Peyer's patch (tissue), 4 donors: ENCODE measurements around the gene MACROD2. TPM values are rescaled to one million over a fixed set of nuclear protein-coding genes. Genes with fewer than 3 reads are reported as not detected.

ENCODE experiments used
- DNase-seq, 3 donors: peaks; one replicate each; pipeline ENCODE4 v3.0.0-alpha.2; 2017 to 2019
- H3K27ac ChIP-seq, 4 donors: fragments of 200-600 bp; sonication (generic); one replicate each; pipeline ENCODE4 v1.5.1; 2016 to 2019
- H3K27me3 ChIP-seq, 2 donors: fragments of 200-600 bp; sonication (generic); one replicate each; pipeline ENCODE4 v1.5.1; 2019
- H3K36me3 ChIP-seq, 3 donors: fragments of 200-600 bp; sonication (generic); one replicate each; pipeline ENCODE4 v1.5.1; 2016 to 2019
- H3K4me1 ChIP-seq, 4 donors: fragments of 200-600 bp; sonication (generic); one replicate each; pipeline ENCODE4 v1.5.1; 2016 to 2019
- H3K4me3 ChIP-seq, 4 donors: fragments of 200-600 bp; sonication (generic); 1 replicate in 3 of 4; 2 replicates in 1 of 4; pipeline ENCODE4 v1.5.1; 2016 to 2019; ENCODE audit warnings: mild to moderate bottlenecking in 1 of 4
- H3K9me3 ChIP-seq, 4 donors: fragments of 200-600 bp; sonication (generic); one replicate each; pipeline ENCODE4 v1.5.1; 2016 to 2019; ENCODE audit warnings: mild to moderate bottlenecking in 1 of 4
- POLR2A ChIP-seq, 2 donors: fragments of 450-650 bp; IDR thresholded peaks; one replicate each; pipeline ENCODE4 v1.5.1; 2017; ENCODE audit warnings: antibody characterized with exemption in 2 of 2, mild to moderate bottlenecking in 2 of 2, moderate library complexity in 2 of 2
- total RNA-seq, 4 donors: library from RNA; depleted of rRNA; stranded (reverse); fragments of >200 nt; gene quantifications; one replicate each; pipeline ENCODE4 v1.1.0, GENCODE V29; 2016
- TF ChIP-seq, protein P1 (sequence below), 6 experiments: fragments of 450-650 bp in 4 of 6; fragments of 200-600 bp in 2 of 6; sonication (generic) in 1 of 6; IDR thresholded peaks; one replicate each; pipeline ENCODE4 v1.5.1; 2017 to 2019; ENCODE audit warnings: antibody characterized with exemption in 6 of 6, mild to moderate bottlenecking in 3 of 6, moderate library complexity in 1 of 6

MACROD2 gene
- total RNA-seq, 4 donors from 2014 or later = 2.5 to 10.7 (median 6.5) TPM

- no peak for DNase-seq
- Histone ChIP-seq H3K4me1 (no peaks in the 10 kb centered on the region), H3K9me3 (no peaks in the 10 kb centered on the region), H3K4me3 (no peak overlapping the region), H3K36me3 (no peaks in the 10 kb centered on the region), H3K27ac (no peak overlapping the region), H3K27me3 (no peaks in the 10 kb centered on the region)
- no peak for TF ChIP-seq POLR2A (IDR thresholded peaks at IDR 0.05)
- TF ChIP-seq, protein P1, sequence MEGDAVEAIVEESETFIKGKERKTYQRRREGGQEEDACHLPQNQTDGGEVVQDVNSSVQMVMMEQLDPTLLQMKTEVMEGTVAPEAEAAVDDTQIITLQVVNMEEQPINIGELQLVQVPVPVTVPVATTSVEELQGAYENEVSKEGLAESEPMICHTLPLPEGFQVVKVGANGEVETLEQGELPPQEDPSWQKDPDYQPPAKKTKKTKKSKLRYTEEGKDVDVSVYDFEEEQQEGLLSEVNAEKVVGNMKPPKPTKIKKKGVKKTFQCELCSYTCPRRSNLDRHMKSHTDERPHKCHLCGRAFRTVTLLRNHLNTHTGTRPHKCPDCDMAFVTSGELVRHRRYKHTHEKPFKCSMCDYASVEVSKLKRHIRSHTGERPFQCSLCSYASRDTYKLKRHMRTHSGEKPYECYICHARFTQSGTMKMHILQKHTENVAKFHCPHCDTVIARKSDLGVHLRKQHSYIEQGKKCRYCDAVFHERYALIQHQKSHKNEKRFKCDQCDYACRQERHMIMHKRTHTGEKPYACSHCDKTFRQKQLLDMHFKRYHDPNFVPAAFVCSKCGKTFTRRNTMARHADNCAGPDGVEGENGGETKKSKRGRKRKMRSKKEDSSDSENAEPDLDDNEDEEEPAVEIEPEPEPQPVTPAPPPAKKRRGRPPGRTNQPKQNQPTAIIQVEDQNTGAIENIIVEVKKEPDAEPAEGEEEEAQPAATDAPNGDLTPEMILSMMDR (IDR thresholded peaks at IDR 0.05) = no peak
Observed at GRCh38 chr20:15593081-15593480, 1597.8 kb downstream of the MACROD2 start.

DNA sequence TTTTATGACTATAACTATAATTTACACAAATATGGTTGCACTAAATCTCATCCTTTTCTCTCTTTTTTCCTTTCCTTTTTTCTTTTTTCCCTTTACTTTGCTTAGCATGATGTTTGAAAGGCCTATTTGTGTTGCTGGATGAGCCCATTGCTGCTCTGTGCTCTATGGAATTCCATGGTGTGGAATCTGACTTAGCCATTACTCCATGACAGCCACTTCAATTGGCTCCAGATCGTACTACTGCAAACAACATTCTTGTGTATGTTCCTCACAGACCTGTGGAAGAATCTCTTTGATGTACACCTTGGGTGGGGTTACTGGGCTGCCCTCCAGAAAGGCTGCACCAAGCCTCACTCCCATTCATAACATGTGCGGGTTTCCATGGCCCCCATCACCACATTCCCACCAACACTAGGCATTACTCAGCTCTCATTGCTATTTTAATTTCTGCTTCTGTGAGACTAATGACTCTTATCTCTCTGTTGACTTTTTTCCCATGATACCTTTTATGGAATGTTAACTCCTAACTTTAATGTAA, 1598.9 kb downstream of the MACROD2 start:
- Histone ChIP-seq H3K4me1 (no peaks in the 10 kb centered on the region), H3K27ac (no peak overlapping the region), H3K36me3 (no peaks in the 10 kb centered on the region), H3K9me3 (no peaks in the 10 kb centered on the region), H3K4me3 (no peak overlapping the region), H3K27me3 (no peaks in the 10 kb centered on the region)
- TF ChIP-seq, protein P1 (IDR thresholded peaks at IDR 0.05) = no peak
- no peak for TF ChIP-seq POLR2A (IDR thresholded peaks at IDR 0.05)
- DNase-seq = no peak

DNA sequence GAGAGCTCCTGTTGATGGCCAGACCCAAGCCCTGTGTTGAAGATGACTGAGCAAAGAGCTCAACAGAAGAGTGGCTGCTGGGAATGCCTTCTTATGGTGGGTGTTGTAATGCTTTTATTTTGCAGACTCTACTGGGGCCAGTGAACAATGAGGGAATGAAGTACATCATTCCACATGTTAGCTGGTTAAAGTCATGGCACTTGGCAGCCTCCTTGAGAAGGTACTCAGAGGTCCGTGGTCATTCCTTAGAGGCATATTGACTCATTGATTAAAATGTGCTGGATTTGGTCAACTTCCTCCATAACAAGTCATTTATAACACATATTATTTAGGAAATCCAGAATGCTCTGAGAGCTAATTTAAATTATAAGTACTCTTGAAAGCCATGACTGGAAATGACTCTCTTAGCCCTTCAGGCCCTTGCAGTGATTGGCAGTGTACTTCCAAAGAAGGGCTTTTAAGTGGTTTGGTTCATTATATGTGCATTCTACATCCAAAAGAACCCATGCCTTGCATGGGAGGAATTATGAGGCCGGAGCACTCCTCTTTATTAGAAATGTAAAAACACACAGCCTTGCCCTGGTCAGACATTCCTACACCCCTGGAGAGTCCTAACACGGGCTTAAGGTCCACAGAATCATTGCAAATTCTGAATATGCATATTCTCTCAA, 1601.0 kb downstream of the MACROD2 start:
- Histone ChIP-seq H3K27me3 (no peaks in the 10 kb centered on the region), H3K4me1 (no peaks in the 10 kb centered on the region), H3K9me3 (no peaks in the 10 kb centered on the region), H3K36me3 (no peaks in the 10 kb centered on the region), H3K4me3 (no peak overlapping the region), H3K27ac (no peak overlapping the region)
- no peak for TF ChIP-seq POLR2A (IDR thresholded peaks at IDR 0.05)
- TF ChIP-seq, protein P1 (IDR thresholded peaks at IDR 0.05) = no peak
- no peak for DNase-seq

GRCh38 chr20:15597306-15597705, 1602.0 kb downstream of the MACROD2 start:
- no peak for DNase-seq
- no peak for TF ChIP-seq POLR2A (IDR thresholded peaks at IDR 0.05)
- TF ChIP-seq, protein P1 (IDR thresholded peaks at IDR 0.05) = no peak
- no peaks in the 10 kb centered on the region for H3K9me3 ChIP-seq
- no peak overlapping the region for H3K4me3 ChIP-seq
- H3K27ac ChIP-seq = no peak overlapping the region
- no peaks in the 10 kb centered on the region for H3K27me3 ChIP-seq
- no peaks in the 10 kb centered on the region for H3K4me1 ChIP-seq
- H3K36me3 ChIP-seq = no peaks in the 10 kb centered on the region

- Histone ChIP-seq H3K27ac (no peak overlapping the region), H3K4me3 (no peak overlapping the region), H3K9me3 (no peaks in the 10 kb centered on the region), H3K4me1 (no peaks in the 10 kb centered on the region), H3K27me3 (no peaks in the 10 kb centered on the region), H3K36me3 (no peaks in the 10 kb centered on the region)
- no peak for DNase-seq
- TF ChIP-seq, protein P1 (IDR thresholded peaks at IDR 0.05) = no peak
- no peak for TF ChIP-seq POLR2A (IDR thresholded peaks at IDR 0.05)
Observed at GRCh38 chr20:15599961-15600360, 1604.6 kb downstream of the MACROD2 start.
